LNCaP clone FGC (cell line): Measurements from ENCODE around the gene IYD.
A peak's percentile ranks its signal among the peaks of the same experiment; 100 is the strongest.

Source experiments
- DNase-seq: peaks from one replicate; pipeline ENCODE4 v3.0.0-alpha.2; 2011; ENCODE audit warnings: low read depth
- H3K4me3 ChIP-seq: 2 replicates; pipeline ENCODE4 v1.5.1; 2011; ENCODE audit warnings: mild to moderate bottlenecking, low read depth, low read length, control low read depth
- CTCF ChIP-seq: IDR thresholded peaks from 2 replicates; pipeline ENCODE4 v1.5.1; 2012; ENCODE audit warnings: mild to moderate bottlenecking; ENCODE audit not compliant: control insufficient read depth, insufficient read depth; ENCODE audit errors: extremely low read depth

The IYD gene

GRCh38 chr6:150394053-150394898, 25.5 kb downstream of the IYD start:
- H3K4me3 ChIP-seq, result no peak overlapping the region
- no peak for TF ChIP-seq CTCF
- DNase-seq, result no peak

GRCh38 chr6:150394899-150395295, 26.1 kb downstream of the IYD start:
- H3K4me3 ChIP-seq, result no peak overlapping the region
- TF ChIP-seq CTCF, result no peak
- no peak for DNase-seq

GRCh38 chr6:150395388-150396009, 26.7 kb downstream of the IYD start:
- no peak for DNase-seq
- peak; percentile 77 for TF ChIP-seq CTCF
- no peak overlapping the region for H3K4me3 ChIP-seq

GRCh38 chr6:150403458-150404246, 34.8 kb downstream of the IYD start:
- TF ChIP-seq CTCF, result no peak
- peak; percentile 51 for DNase-seq
- H3K4me3 ChIP-seq, result no peak overlapping the region

GRCh38 chr6:150406948-150407347, 38.1 kb downstream of the IYD start:
- H3K4me3 ChIP-seq, result no peak overlapping the region
- no peak for TF ChIP-seq CTCF
- no peak for DNase-seq

- H3K4me3 ChIP-seq, result no peak overlapping the region
- TF ChIP-seq CTCF, result no peak
- no peak for DNase-seq
Observed at GRCh38 chr6:150408842-150409241, 40.0 kb downstream of the IYD start.
